GM20000 (cell line): ENCODE measurements around the gene ZNF214.
A peak's percentile ranks its signal among the peaks of the same experiment; 100 is the strongest.

ENCODE experiments used
- DNase-seq: peaks from one replicate; pipeline ENCODE4 v3.0.0; 2012; ENCODE audit warnings: low spot score
- TF ChIP-seq, protein P1 (sequence below): IDR thresholded peaks from 2 replicates; pipeline ENCODE4 v1.5.1; 2012; ENCODE audit warnings: mild to moderate bottlenecking, control low read depth; ENCODE audit errors: extremely low read depth, missing control alignments

ZNF214 gene

DNA sequence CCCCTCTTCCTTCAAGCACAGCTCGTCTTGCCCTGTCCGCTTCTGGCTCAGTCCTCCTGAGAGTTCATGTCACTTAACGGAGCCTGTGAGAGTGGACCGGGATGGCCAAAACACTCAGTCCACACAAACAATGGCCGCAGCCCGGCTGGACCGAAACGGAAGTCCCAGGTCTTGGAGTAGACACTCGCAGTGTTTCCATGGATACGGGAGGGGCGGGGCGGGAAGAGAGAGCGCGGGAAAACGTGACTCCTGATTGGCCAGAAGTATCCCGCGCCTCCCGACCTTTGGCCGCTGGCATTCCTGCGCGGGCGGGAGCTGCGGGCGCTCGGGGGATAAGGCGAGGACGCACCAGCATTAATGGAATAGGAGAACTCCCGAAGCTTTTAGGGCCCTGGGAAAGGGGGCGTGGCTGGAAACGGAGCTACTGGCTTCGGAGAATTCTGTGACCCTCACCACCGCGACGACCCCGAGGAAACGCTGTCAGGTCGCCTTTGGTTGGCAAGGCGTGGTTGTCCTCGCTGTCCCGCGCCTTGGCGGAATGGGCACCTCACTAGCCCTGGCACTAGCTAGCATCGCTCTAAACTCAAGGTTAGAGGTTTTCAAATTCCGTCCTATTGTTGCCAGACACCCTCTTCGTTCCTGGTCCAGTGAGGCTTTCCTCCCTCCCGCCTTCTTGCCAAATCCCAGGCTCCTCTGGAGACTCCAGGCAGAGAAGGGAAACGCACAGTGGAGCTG is at the start of gene ZNF214, which contains the start of gene NLRP14:
Gene ZNF214 (minus strand): TSS at position 164 of the 735 bp plus-strand sequence. CDS start 17,511 bp downstream, outside the sequence.
Gene NLRP14 (plus strand): TSS at position 297 of the 735 bp plus-strand sequence. CDS start 18,108 bp downstream, outside the sequence.
- DNase-seq = peak; percentile 75
- TF ChIP-seq, protein P1, sequence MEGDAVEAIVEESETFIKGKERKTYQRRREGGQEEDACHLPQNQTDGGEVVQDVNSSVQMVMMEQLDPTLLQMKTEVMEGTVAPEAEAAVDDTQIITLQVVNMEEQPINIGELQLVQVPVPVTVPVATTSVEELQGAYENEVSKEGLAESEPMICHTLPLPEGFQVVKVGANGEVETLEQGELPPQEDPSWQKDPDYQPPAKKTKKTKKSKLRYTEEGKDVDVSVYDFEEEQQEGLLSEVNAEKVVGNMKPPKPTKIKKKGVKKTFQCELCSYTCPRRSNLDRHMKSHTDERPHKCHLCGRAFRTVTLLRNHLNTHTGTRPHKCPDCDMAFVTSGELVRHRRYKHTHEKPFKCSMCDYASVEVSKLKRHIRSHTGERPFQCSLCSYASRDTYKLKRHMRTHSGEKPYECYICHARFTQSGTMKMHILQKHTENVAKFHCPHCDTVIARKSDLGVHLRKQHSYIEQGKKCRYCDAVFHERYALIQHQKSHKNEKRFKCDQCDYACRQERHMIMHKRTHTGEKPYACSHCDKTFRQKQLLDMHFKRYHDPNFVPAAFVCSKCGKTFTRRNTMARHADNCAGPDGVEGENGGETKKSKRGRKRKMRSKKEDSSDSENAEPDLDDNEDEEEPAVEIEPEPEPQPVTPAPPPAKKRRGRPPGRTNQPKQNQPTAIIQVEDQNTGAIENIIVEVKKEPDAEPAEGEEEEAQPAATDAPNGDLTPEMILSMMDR = no peak

DNA sequence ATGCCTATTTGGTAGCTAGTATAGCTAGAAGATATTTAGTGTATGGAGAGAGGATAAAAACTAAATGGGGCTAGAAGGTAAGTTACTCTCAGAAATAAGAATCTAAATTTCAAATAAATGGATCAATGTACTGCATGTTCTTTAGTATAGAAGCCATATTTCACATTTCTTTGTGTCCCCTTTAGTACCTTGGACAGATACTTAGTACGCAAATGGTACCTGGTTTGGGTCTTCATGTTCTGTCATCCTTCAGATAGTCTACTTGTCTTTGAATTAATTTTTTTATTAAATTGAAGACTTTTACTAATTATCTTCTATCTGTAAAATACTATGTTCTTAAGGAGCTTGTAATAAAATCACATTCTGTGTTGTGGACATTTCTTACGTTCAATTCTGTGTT is 42.4 kb upstream of the ZNF214 start:
- no peak for DNase-seq
- TF ChIP-seq, protein P1 = no peak

DNA sequence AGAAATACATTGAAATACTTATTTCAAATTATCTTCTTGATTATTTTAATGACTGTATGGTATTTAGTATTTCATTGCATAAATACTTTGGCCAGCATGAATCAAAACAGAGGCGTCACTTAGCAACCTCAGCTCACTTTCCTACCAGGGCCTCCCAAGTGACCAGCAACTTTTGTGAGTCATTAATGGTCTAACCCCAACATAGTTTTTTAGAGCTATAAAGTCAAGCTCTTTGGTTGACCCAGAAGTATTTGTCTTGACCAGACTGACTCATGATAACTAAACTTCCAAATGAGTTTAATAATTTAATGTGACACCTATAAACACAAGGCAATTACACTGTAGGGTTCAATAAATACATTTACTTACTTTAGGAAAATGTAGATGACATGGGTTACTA is 40.7 kb upstream of the ZNF214 start:
- TF ChIP-seq, protein P1 = no peak
- DNase-seq = no peak

DNA sequence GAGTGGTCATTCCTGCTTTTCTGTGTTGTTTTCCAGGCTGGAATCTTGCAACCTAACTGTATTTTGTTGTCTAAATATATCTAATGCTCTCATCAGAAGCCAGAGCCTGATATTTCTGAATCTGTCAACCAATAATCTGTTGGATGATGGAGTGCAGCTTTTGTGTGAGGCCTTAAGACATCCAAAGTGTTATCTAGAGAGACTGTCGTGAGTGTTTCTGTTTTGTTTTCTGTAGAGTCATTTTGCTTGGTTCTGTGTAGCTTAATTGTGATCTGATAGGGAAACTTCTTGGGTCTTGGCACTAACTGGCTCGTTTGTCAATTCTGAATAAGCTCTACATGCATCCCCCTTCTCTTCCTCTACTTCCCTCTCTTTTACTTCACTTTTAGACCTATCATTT is 37.5 kb upstream of the ZNF214 start:
- no peak for DNase-seq
- TF ChIP-seq, protein P1 = no peak

DNA sequence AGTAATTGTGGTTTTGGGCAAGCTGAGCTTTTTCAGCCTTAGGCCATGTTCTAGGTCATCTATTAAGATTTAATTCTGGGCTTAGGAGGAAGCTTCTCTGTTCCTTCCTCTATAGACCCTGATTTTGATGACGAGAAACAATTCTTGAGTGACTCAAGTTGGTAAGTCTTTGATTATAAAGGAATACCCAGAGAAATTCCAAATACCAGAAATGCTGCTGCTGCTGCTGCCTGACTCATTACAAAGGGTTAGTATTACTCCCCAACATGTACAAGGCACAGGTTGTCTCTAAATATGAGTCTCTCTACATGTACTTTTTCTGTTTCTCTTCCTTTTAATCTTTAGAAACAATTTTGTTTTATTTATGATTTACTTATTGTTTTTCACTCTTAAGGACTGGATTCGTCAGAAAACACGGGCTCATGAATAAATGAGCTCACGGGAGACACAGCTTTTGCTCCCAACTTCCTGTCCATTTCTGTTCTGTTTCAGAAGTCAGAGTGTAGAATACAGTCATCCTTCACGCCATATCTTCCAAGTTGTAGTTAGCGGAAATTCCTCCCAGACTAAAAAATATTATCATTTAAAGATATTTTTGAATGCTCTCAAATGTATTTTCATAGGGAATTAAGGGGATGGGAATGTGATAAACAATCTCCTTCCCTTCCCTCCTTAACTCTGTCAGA is 36.8 kb upstream of the ZNF214 start:
- TF ChIP-seq, protein P1 = no peak
- DNase-seq = no peak

DNA sequence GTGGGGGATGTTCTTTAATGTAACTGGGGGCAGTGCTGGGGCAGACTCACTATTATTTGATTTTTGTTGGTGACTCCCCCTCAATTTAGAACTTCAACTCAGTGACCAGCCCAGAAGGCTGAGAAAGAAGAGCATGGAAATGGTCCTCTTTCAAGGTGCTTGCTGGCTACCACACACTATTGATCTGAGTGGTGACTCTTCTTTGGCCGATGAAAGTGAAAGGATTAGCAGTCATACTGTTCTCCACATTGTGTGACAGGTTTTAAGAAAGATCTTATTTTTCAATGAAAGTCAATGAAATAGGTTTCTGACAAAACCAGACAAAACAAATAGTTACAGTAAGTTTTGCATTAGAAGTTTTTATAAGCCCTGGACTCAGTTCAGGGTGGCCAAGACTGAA is 30.0 kb upstream of the ZNF214 start:
- TF ChIP-seq, protein P1 = no peak
- DNase-seq = peak; percentile 7

DNA sequence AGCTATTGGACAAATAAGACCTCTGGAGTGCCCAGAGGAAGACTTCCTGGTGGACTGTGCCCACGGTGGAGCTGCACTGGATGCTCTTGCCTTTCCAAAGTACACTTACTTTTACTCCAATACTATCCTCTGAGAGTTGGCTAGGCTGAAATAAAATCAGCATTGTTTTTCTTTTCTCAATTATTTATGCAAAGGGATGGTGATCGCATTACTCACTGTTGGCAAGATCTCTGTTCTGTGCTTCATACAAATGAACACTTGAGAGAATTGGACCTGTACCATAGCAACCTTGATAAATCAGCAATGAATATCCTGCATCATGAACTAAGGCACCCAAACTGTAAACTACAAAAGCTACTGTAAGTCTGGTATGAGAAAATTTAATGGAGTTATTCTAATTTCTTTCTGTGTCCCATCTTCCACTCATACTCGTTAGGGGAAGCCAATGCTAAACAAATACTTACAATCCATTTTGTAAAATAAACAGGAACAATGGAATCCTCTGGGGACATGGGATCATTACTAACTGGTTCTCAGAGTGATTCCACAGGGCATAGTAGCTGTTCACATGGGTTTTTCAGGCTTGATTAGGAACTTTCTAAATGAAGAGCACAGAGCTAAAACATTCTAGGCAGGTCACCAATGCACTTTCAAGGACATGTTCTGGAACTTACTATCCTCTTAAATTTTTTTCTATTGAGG is 26.5 kb upstream of the ZNF214 start:
- TF ChIP-seq, protein P1 = no peak
- no peak for DNase-seq
